HCT116 (cell line): ENCODE data around the gene NFIX. TPM values are rescaled to one million over a fixed set of nuclear protein-coding genes. Genes with fewer than 3 reads are reported as not detected.

ENCODE experiments used
- ATAC-seq: fragments of 200-7000 bp; cut with Tn5 transposase; 2 replicates; pipeline ENCODE4 v1.9.1; 2020; ENCODE audit warnings: mild to moderate bottlenecking, moderate library complexity
- BruUV-seq: library from RNA; stranded (reverse); fragments of 400-500 nt; replicated peaks from 2 replicates; lab custom pipeline; 2021; lab: Mats Ljungman, UMichigan
- CTCF ChIA-PET: fragments of 300-600 bp; sonication (Branson Sonifier 250); formaldehyde crosslinking; loops from one replicate; lab custom pipeline; 2021; ENCODE audit warnings: antibody characterized with exemption; lab: Charles Lee
- POLR2A ChIA-PET: fragments of 300-600, 350-600 bp; sonication (Branson Sonifier 250); formaldehyde crosslinking; loops from one replicate; lab custom pipeline; 2021; ENCODE audit warnings: antibody characterized with exemption; lab: Charles Lee
- RAD21 ChIA-PET, 2 experiments: fragments of 300-600 bp; sonication (Branson Sonifier 250); formaldehyde crosslinking; loops; one replicate each; lab custom pipeline; 2023; ENCODE audit warnings: low total read pairs in 2 of 2; ENCODE audit not compliant: uncharacterized antibody in 2 of 2, unreplicated experiment in 2 of 2, low non-redundant PET in 1 of 2; lab: Charles Lee
- DNase-seq: peaks from one replicate; pipeline ENCODE4 v3.0.0-alpha.2; 2010; ENCODE audit warnings: low read depth, low spot score
- H2AFZ ChIP-seq: fragments of 200-600 bp; shearing (Covaris generic), sonication (generic); 2 replicates; pipeline ENCODE4 v1.6.1; 2017; ENCODE audit warnings: low read depth, mixed run types, mixed read lengths, antibody characterized with exemption, low read length; ENCODE audit not compliant: poor library complexity, severe bottlenecking
- H3K27ac ChIP-seq: 2 replicates; pipeline ENCODE4 v1.5.1; 2012; ENCODE audit warnings: low read depth, low read length
- H3K27me3 ChIP-seq: fragments of 200-600 bp; sonication (generic); 2 replicates; pipeline ENCODE4 v1.6.1; 2016; ENCODE audit warnings: mixed run types, low read length, mixed read lengths; ENCODE audit not compliant: insufficient read depth
- H3K36me3 ChIP-seq, 2 experiments: fragments of 200-500 bp in 1 of 2; fragments of 200-600 bp in 1 of 2; sonication (Bioruptor generic) in 1 of 2; sonication (generic) in 1 of 2; 2 replicates each; pipeline versions ENCODE4 v1.5.1 to v1.6.1; 2014 to 2016; ENCODE audit warnings: low read length in 2 of 2, inconsistent platforms in 1 of 2, mixed read lengths in 1 of 2, mixed run types in 1 of 2; ENCODE audit not compliant: insufficient read depth in 2 of 2, control insufficient read depth in 1 of 2
- H3K4me1 ChIP-seq, 2 experiments: fragments of 200-600 bp in 1 of 2; sonication (generic) in 1 of 2; 2 replicates each; pipeline versions ENCODE4 v1.5.1 to v1.6.1; 2012 to 2017; ENCODE audit warnings: low read length in 2 of 2, inconsistent platforms in 1 of 2, mild to moderate bottlenecking in 1 of 2, mixed read lengths in 1 of 2, mixed run types in 1 of 2, moderate library complexity in 1 of 2; ENCODE audit not compliant: insufficient read depth in 2 of 2, control insufficient read depth in 1 of 2
- H3K4me2 ChIP-seq: fragments of 200-600 bp; sonication (generic); 2 replicates; pipeline ENCODE4 v1.6.1; 2017; ENCODE audit warnings: mixed run types, low read length, mixed read lengths
- H3K4me3 ChIP-seq, 2 experiments: fragments of 200-600 bp in 1 of 2; sonication (generic) in 1 of 2; replicated peaks in 1 of 2; 2 replicates each; pipeline ENCODE4 v1.5.1; 2011 to 2016; ENCODE audit warnings: low read length in 2 of 2, control low read depth in 1 of 2, low read depth in 1 of 2, mild to moderate bottlenecking in 1 of 2, mixed read lengths in 1 of 2, mixed run types in 1 of 2
- H3K79me2 ChIP-seq: fragments of 200-600 bp; sonication (generic); 2 replicates; pipeline ENCODE4 v1.6.1; 2017; ENCODE audit warnings: mild to moderate bottlenecking, mixed run types, low read length, moderate library complexity, mixed read lengths; ENCODE audit not compliant: insufficient read depth
- H3K9ac ChIP-seq: fragments of 200-600 bp; sonication (generic); 2 replicates; pipeline ENCODE4 v1.6.1; 2016; ENCODE audit warnings: low read length, mixed read lengths
- H3K9me2 ChIP-seq: fragments of 200-600 bp; sonication (generic), shearing (Covaris generic); 2 replicates; pipeline ENCODE4 v1.6.1; 2017; ENCODE audit warnings: mixed run types, mild to moderate bottlenecking, moderate library complexity; ENCODE audit not compliant: insufficient read depth
- H3K9me3 ChIP-seq, 2 experiments: fragments of 200-500 bp in 1 of 2; fragments of 200-600 bp in 1 of 2; sonication (Bioruptor generic) in 1 of 2; sonication (generic) in 1 of 2; 2 replicates each; pipeline ENCODE4 v1.6.1; 2014 to 2017; ENCODE audit warnings: low read length in 2 of 2, mixed read lengths in 2 of 2, inconsistent platforms in 1 of 2, low read depth in 1 of 2, mild to moderate bottlenecking in 1 of 2, mixed run types in 1 of 2, moderate library complexity in 1 of 2; ENCODE audit not compliant: control insufficient read depth in 1 of 2, insufficient read depth in 1 of 2
- H4K20me1 ChIP-seq: fragments of 200-600 bp; sonication (generic), shearing (Covaris generic); 2 replicates; pipeline ENCODE4 v1.6.1; 2017; ENCODE audit warnings: mixed run types, mild to moderate bottlenecking, moderate library complexity; ENCODE audit not compliant: insufficient read depth
- ATF3 ChIP-seq: IDR thresholded peaks from 2 replicates; pipeline ENCODE4 v1.6.1; 2012
- CBX3 ChIP-seq: IDR thresholded peaks from 2 replicates; pipeline ENCODE4 v1.6.1; 2012; ENCODE audit warnings: low read depth
- CEBPB ChIP-seq: IDR thresholded peaks from 2 replicates; pipeline ENCODE4 v1.6.1; 2012; ENCODE audit warnings: low read depth
- CTCF ChIP-seq, 3 experiments: fragments of 200-600 bp in 1 of 3; sonication (generic) in 1 of 3; IDR thresholded peaks in 2 of 3; conservative IDR thresholded peaks in 1 of 3; 2 replicates each; pipeline ENCODE4 v1.5.1; 2012 to 2017; ENCODE audit warnings: low read depth in 2 of 3, low read length in 2 of 3, antibody characterized with exemption in 1 of 3, borderline replicate concordance in 1 of 3, control low read depth in 1 of 3, mild to moderate bottlenecking in 1 of 3, mixed read lengths in 1 of 3, mixed run types in 1 of 3, moderate library complexity in 1 of 3; ENCODE audit not compliant: insufficient read depth in 1 of 3
- EGR1 ChIP-seq: IDR thresholded peaks from 2 replicates; pipeline ENCODE4 v1.6.1; 2012; ENCODE audit warnings: low read depth
- ELF1 ChIP-seq: IDR thresholded peaks from 2 replicates; pipeline ENCODE4 v1.6.1; 2012; ENCODE audit warnings: low read depth, borderline replicate concordance
- EZH2 ChIP-seq: fragments of 200-600 bp; sonication (generic); IDR thresholded peaks from 2 replicates; pipeline ENCODE4 v1.6.1; 2017; ENCODE audit warnings: antibody characterized with exemption, mixed run types
- EZH2phosphoT487 ChIP-seq: fragments of 200-600 bp; IDR thresholded peaks from 2 replicates; pipeline ENCODE4 v1.6.1; 2018; ENCODE audit warnings: antibody characterized with exemption, borderline replicate concordance
- FOSL1 ChIP-seq: IDR thresholded peaks from 2 replicates; pipeline ENCODE4 v1.6.1; 2012; ENCODE audit warnings: low read depth
- POLR2A ChIP-seq: IDR thresholded peaks from 2 replicates; pipeline ENCODE4 v1.7.0; 2011; ENCODE audit warnings: borderline replicate concordance; ENCODE audit not compliant: insufficient read depth, insufficient read length; ENCODE audit errors: extremely low read depth
- POLR2AphosphoS5 ChIP-seq: IDR thresholded peaks from 2 replicates; pipeline ENCODE4 v1.6.1; 2011; ENCODE audit warnings: mild to moderate bottlenecking, low read depth, low read length, moderate library complexity
- REST ChIP-seq: IDR thresholded peaks from 2 replicates; pipeline ENCODE4 v1.6.1; 2012; ENCODE audit warnings: low read depth
- SIN3A ChIP-seq: IDR thresholded peaks from 2 replicates; pipeline ENCODE4 v1.6.1; 2012; ENCODE audit warnings: low read depth
- SP1 ChIP-seq: IDR thresholded peaks from 2 replicates; pipeline ENCODE4 v1.6.1; 2012; ENCODE audit warnings: low read depth
- SRF ChIP-seq: IDR thresholded peaks from 2 replicates; pipeline ENCODE4 v1.6.1; 2012; ENCODE audit warnings: low read depth
- TCF7L2 ChIP-seq: IDR thresholded peaks from 2 replicates; pipeline ENCODE4 v1.7.0; 2011; ENCODE audit warnings: borderline replicate concordance, inconsistent platforms; ENCODE audit not compliant: insufficient read depth, insufficient read length; ENCODE audit errors: extremely low read depth
- ZFX ChIP-seq: fragments of 450-650 bp; IDR thresholded peaks from 2 replicates; pipeline ENCODE4 v1.6.1; 2017
- ZNF274 ChIP-seq: fragments of 200-500 bp; sonication (Bioruptor generic); IDR thresholded peaks from 2 replicates; pipeline ENCODE4 v1.6.1; 2014; ENCODE audit warnings: mild to moderate bottlenecking, low read depth, low read length, inconsistent platforms
- intact Hi-C: fragments of 100-400 bp; cut with micrococcal nuclease; formaldehyde crosslinking; loops from 2 replicates; pipeline ENCODE4 v1.10.0; 2022
- total RNA-seq: library from RNA; stranded (reverse); gene quantifications from one replicate; pipeline ENCODE4 v1.2.1, GENCODE V29; 2021; ENCODE audit not compliant: unreplicated experiment
- TF ChIP-seq, protein P1 (sequence below): IDR thresholded peaks from 2 replicates; pipeline ENCODE4 v1.6.1; 2012
- TF ChIP-seq, protein P2 (sequence below): IDR thresholded peaks from 2 replicates; pipeline ENCODE4 v1.6.1; 2011; ENCODE audit warnings: mild to moderate bottlenecking, low read length, moderate library complexity; ENCODE audit not compliant: insufficient replicate concordance; ENCODE audit errors: extremely low read depth

The NFIX gene
- total RNA-seq, 1 experiment from 2014 or later = 34.8 TPM

DNA sequence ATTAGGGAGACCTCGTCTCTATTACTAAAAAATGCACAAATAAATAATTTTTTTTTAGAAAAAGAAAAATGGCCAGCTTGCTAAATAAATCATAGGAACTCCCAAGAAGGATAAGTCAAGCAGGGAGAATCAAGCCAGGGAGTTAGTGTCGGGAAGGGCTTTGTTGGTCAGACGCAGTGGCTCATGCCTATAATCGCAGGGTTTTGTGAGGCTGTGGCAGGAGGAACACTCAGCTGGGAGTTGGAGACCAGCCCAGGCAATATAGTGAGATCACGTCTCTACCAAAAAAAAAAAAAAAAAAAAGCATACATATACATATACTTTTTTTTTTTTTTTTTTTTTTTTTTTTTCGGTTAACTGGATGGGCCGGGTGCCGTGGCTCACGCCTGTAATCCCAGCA, 131.8 kb downstream of the NFIX start:
- no peak overlapping the region for H3K27ac ChIP-seq
- H4K20me1 ChIP-seq = 0 out of 2 replicates have a peak, but pooled peaks cover 12% of the 10 kb centered on the region
- intact Hi-C loops = no loop called here
- no peak overlapping the region for H3K9ac ChIP-seq
- no peaks in the 10 kb centered on the region for H3K9me2 ChIP-seq
- no peak for ATAC-seq
- RAD21 ChIA-PET = no interaction called here
- peaks cover 3 to 8% of the 10 kb centered on the region in 2 experiments; a peak in 3 of 4 replicates for H3K36me3 ChIP-seq
- no TSS peak for BruUV-seq
- DNase-seq = no peak
- no peaks in the 10 kb centered on the region for H3K27me3 ChIP-seq
- CTCF ChIA-PET = no interaction called here
- H3K9me3 ChIP-seq = no peaks in the 10 kb centered on the region
- H3K4me2 ChIP-seq = no peak overlapping the region
- H2AFZ ChIP-seq = no peak overlapping the region
- POLR2A ChIA-PET = interaction anchor here (0.6 to 1.4 kb wide), 2 partner anchors 23 to 404 kb away, joined by 3 to 5 read pairs; partner anchors contain the start of genes IER2 and STX10
- H3K4me3 ChIP-seq = no peak overlapping the region
- H3K79me2 ChIP-seq = peaks cover 98% of the 10 kb centered on the region
- TF ChIP-seq ELF1 (no peak), ATF3 (no peak), TCF7L2 (no peak), CEBPB (no peak), EZH2phosphoT487 (no peak), FOSL1 (no peak), POLR2AphosphoS5 (no peak), CTCF (IDR thresholded peaks at IDR 0.05 in 2 of 3, conservative IDR thresholded peaks at IDR 0.05 in 1 of 3; ENCODE audit: borderline replicate concordance in 1 of 3, insufficient read depth in 1 of 3, low read depth in 2 of 3, low read length in 2 of 3) (no peak), CBX3 (no peak), ZFX (no peak), SP1 (no peak), REST (no peak), SRF (no peak), EZH2 (no peak), POLR2A (no peak), SIN3A (no peak), EGR1 (no peak), ZNF274 (no peak)
- TF ChIP-seq, protein P1, sequence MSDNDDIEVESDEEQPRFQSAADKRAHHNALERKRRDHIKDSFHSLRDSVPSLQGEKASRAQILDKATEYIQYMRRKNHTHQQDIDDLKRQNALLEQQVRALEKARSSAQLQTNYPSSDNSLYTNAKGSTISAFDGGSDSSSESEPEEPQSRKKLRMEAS = no peak
- TF ChIP-seq, protein P2, sequence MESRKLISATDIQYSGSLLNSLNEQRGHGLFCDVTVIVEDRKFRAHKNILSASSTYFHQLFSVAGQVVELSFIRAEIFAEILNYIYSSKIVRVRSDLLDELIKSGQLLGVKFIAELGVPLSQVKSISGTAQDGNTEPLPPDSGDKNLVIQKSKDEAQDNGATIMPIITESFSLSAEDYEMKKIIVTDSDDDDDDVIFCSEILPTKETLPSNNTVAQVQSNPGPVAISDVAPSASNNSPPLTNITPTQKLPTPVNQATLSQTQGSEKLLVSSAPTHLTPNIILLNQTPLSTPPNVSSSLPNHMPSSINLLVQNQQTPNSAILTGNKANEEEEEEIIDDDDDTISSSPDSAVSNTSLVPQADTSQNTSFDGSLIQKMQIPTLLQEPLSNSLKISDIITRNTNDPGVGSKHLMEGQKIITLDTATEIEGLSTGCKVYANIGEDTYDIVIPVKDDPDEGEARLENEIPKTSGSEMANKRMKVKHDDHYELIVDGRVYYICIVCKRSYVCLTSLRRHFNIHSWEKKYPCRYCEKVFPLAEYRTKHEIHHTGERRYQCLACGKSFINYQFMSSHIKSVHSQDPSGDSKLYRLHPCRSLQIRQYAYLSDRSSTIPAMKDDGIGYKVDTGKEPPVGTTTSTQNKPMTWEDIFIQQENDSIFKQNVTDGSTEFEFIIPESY = no peak
- H3K4me1 ChIP-seq = peaks cover 2 to 33% of the 10 kb centered on the region in 2 experiments; a peak in 3 of 4 replicates
